Natural killer cell (primary cell): ENCODE results near the gene ATRNL1. TPM values are rescaled to one million over a fixed set of nuclear protein-coding genes. Genes with fewer than 3 reads are reported as not detected.

Source experiments
- ATAC-seq, 3 donors: fragments of 150-1000 bp in 2 of 3; fragments of 200-7000 bp in 1 of 3; cut with Tn5 transposase; 1 replicate in 1 of 3; 2 replicates in 2 of 3; pipeline ENCODE4 v1.10.0; 2021; ENCODE audit warnings: mild to moderate bottlenecking in 2 of 3, moderate library complexity in 2 of 3
- DNase-seq, 2 donors: peaks; one replicate each; pipeline versions ENCODE4 v3.0.0 to v3.0.0-alpha.2; 2013 to 2021; ENCODE audit warnings: mixed read lengths in 1 of 2
- H3K27ac ChIP-seq: one replicate; pipeline ENCODE4 v1.5.1; 2013; ENCODE audit warnings: mild to moderate bottlenecking, low read length
- H3K27me3 ChIP-seq: one replicate; pipeline ENCODE4 v1.6.1; 2013; ENCODE audit warnings: low read length; ENCODE audit not compliant: control insufficient read depth, insufficient read depth
- H3K36me3 ChIP-seq: one replicate; pipeline ENCODE4 v1.6.1; 2013; ENCODE audit warnings: low read length; ENCODE audit not compliant: control insufficient read depth, insufficient read depth
- H3K4me1 ChIP-seq: one replicate; pipeline ENCODE4 v1.6.1; 2013; ENCODE audit warnings: low read length; ENCODE audit not compliant: control insufficient read depth, insufficient read depth
- H3K4me3 ChIP-seq: one replicate; pipeline ENCODE4 v1.5.1; 2013; ENCODE audit warnings: low read length
- H3K9me3 ChIP-seq: one replicate; pipeline ENCODE4 v1.6.1; 2013; ENCODE audit warnings: low read length; ENCODE audit not compliant: control insufficient read depth, insufficient read depth
- H3K27ac Mint-ChIP-seq, 2 donors: one replicate each; pipeline ENCODE4 v1.8.0; 2022; ENCODE audit warnings: mild to moderate bottlenecking in 2 of 2, mixed read lengths in 2 of 2, moderate library complexity in 1 of 2
- H3K27me3 Mint-ChIP-seq, 2 donors: one replicate each; pipeline ENCODE4 v1.8.0; 2022; ENCODE audit warnings: low read depth in 2 of 2, mixed read lengths in 2 of 2
- H3K36me3 Mint-ChIP-seq: one replicate; pipeline ENCODE4 v1.8.0; 2022; ENCODE audit warnings: mixed read lengths
- H3K4me1 Mint-ChIP-seq, 2 donors: one replicate each; pipeline ENCODE4 v1.8.0; 2022; ENCODE audit warnings: mixed read lengths in 2 of 2
- H3K4me3 Mint-ChIP-seq: one replicate; pipeline ENCODE4 v1.8.0; 2022; ENCODE audit warnings: mild to moderate bottlenecking, moderate library complexity, mixed read lengths
- H3K9me3 Mint-ChIP-seq, 2 donors: one replicate each; pipeline ENCODE4 v1.8.0; 2022; ENCODE audit warnings: mixed read lengths in 2 of 2
- WGBS: methylation state at CpG from one replicate; pipeline ENCODE4 v1.1.7; 2013; ENCODE audit warnings: missing lambda C conversion rate; ENCODE audit not compliant: insufficient coverage; 5-methylcytosine and 5-hydroxymethylcytosine counted together
- intact Hi-C: fragments of 100-400 bp; cut with micrococcal nuclease; formaldehyde crosslinking; loops from one replicate; pipeline ENCODE4 v1.14.2; 2022
- total RNA-seq, 4 donors: library from RNA; stranded (reverse); fragments of 120-200 nt in 1 of 4; gene quantifications; one replicate each; pipeline versions ENCODE4 v1.2.3 to v1.2.4, GENCODE V29; 2013 to 2022
- TF ChIP-seq, protein P1 (sequence below): fragments of 200-600 bp; IDR thresholded peaks from one replicate; pipeline ENCODE4 v1.8.0; 2022; ENCODE audit warnings: antibody characterized with exemption

The ATRNL1 gene
- total RNA-seq, 3 donors from 2014 or later (not counting 1 experiment from before 2014, with no cell fraction given), result not detected

DNA sequence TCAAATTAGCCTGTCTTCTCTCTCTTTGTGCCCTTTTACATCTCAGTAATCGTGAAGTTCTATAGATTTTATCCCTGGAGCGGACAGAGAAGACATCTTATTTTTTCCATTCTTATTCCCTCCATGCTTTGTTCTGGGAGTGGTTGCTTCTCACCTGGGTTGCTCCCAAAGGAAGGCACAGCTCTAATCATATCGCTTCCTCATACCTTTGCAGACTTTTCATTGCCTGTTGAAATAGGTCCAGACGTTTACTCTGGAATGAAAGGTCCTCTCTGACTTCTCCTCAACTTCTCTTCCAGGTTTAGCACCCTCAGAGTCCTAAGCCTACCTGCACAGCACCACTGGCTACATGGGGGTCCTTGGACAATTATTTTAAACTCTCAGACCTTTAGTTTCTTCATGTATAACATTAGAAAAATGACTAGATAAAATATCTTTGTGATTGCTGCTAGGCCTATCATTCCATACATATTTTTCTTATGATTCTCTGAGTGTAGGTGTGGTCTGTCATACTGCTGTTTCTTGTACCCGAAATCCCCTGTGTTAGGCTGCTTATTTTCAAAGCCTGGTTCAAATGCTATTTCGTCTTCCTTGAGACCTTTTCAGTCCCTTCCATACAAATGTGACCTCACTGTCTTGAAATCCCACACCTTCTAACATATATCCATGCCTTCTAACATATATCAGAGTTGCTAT is 761.7 kb downstream of the ATRNL1 start:
- TF ChIP-seq, protein P1, sequence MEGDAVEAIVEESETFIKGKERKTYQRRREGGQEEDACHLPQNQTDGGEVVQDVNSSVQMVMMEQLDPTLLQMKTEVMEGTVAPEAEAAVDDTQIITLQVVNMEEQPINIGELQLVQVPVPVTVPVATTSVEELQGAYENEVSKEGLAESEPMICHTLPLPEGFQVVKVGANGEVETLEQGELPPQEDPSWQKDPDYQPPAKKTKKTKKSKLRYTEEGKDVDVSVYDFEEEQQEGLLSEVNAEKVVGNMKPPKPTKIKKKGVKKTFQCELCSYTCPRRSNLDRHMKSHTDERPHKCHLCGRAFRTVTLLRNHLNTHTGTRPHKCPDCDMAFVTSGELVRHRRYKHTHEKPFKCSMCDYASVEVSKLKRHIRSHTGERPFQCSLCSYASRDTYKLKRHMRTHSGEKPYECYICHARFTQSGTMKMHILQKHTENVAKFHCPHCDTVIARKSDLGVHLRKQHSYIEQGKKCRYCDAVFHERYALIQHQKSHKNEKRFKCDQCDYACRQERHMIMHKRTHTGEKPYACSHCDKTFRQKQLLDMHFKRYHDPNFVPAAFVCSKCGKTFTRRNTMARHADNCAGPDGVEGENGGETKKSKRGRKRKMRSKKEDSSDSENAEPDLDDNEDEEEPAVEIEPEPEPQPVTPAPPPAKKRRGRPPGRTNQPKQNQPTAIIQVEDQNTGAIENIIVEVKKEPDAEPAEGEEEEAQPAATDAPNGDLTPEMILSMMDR, result no peak
- no peaks in the 10 kb centered on the region for H3K27me3 Mint-ChIP-seq
- 80% methylated on average over 6 of the region's 6 CpGs for WGBS
- Histone ChIP-seq H3K27ac (no peak overlapping the region), H3K9me3 (no peaks in the 10 kb centered on the region), H3K4me1 (no peaks in the 10 kb centered on the region), H3K4me3 (no peak overlapping the region), H3K36me3 (no peaks in the 10 kb centered on the region), H3K27me3 (no peaks in the 10 kb centered on the region)
- H3K4me1 Mint-ChIP-seq, result no peaks in the 10 kb centered on the region
- H3K9me3 Mint-ChIP-seq, result peaks cover 4 to 13% of the 10 kb centered on the region in 2 donors
- intact Hi-C loops, result no loop called here
- DNase-seq, result no peak
- no peak overlapping the region for H3K27ac Mint-ChIP-seq
- ATAC-seq, result no peak
- H3K36me3 Mint-ChIP-seq, result no peaks in the 10 kb centered on the region
- no peak overlapping the region for H3K4me3 Mint-ChIP-seq

DNA sequence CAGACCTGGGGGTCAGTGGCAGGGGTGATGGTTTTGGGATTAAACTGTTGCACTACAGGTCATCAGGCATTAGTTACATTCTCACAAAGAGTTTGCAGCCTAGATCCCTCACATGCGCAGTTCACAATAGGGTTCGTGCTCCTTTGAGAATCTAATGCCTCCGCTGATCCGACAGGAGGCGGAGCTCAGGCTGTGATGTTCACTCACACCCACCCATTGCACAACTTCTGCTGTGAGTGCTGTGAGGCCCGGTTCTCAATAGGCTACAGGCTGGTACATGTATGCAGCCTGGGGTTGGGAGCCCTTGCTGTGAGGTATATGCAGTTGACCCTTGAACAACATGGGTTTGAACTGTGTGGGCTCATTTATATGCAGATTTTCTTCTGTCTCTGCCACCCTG is 763.4 kb downstream of the ATRNL1 start:
- no peaks in the 10 kb centered on the region for H3K4me1 Mint-ChIP-seq
- Histone ChIP-seq H3K4me3 (no peak overlapping the region), H3K27me3 (no peaks in the 10 kb centered on the region), H3K4me1 (no peaks in the 10 kb centered on the region), H3K9me3 (no peaks in the 10 kb centered on the region), H3K27ac (no peak overlapping the region), H3K36me3 (no peaks in the 10 kb centered on the region)
- TF ChIP-seq, protein P1, result no peak
- 87% methylated on average over 6 of the region's 6 CpGs for WGBS
- no peaks in the 10 kb centered on the region for H3K36me3 Mint-ChIP-seq
- intact Hi-C loops, result no loop called here
- H3K27ac Mint-ChIP-seq, result no peak overlapping the region
- no peak overlapping the region for H3K4me3 Mint-ChIP-seq
- ATAC-seq (no peak), DNase-seq (no peak)
- no peaks in the 10 kb centered on the region for H3K27me3 Mint-ChIP-seq
- peaks cover 9 to 13% of the 10 kb centered on the region in 2 donors for H3K9me3 Mint-ChIP-seq

DNA sequence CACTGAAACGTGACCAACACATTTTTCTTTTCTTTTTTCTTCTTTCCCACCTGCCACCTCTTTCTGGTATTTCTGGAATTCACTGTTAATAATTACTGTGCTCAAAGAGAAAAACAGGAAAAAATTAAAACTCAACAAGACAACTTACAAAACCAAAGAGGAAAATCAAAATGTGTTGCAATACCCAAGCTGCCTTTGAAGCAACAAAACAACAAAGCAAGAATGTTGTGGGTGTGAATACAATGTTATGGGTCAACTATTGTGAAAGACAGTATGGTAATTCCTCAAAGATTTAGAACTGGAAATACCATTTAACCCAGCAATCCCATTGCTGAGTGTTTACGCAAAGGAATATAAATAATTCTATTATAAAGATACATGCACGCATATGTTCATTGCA is 764.7 kb downstream of the ATRNL1 start:
- no peaks in the 10 kb centered on the region for H3K27me3 ChIP-seq
- Mint-ChIP-seq H3K36me3 (no peaks in the 10 kb centered on the region), H3K4me3 (no peak overlapping the region), H3K27ac (no peak overlapping the region), H3K9me3 (peaks cover 9 to 15% of the 10 kb centered on the region in 2 donors), H3K4me1 (no peaks in the 10 kb centered on the region), H3K27me3 (no peaks in the 10 kb centered on the region)
- H3K36me3 ChIP-seq, result no peaks in the 10 kb centered on the region
- TF ChIP-seq, protein P1, result no peak
- DNase-seq, result no peak
- ATAC-seq, result no peak
- intact Hi-C loops, result no loop called here
- no CpG with 5 or more reads among the region's 3 CpGs for WGBS
- no peak overlapping the region for H3K27ac ChIP-seq
- no peak overlapping the region for H3K4me3 ChIP-seq
- no peaks in the 10 kb centered on the region for H3K4me1 ChIP-seq
- no peaks in the 10 kb centered on the region for H3K9me3 ChIP-seq
